Hepatocyte (in vitro differentiated cells): Measurements from ENCODE around the gene DOCK2. TPM values are rescaled to one million over a fixed set of nuclear protein-coding genes. Genes with fewer than 3 reads are reported as not detected.

Source experiments
- DNase-seq: peaks from one replicate; pipeline ENCODE4 v3.0.0-alpha.2; 2016; ENCODE audit warnings: low spot score
- H2AFZ ChIP-seq: fragments of 200-600 bp; sonication (generic); 2 replicates; pipeline ENCODE4 v1.6.0; 2016; ENCODE audit warnings: antibody characterized with exemption, mild to moderate bottlenecking
- H3K27ac ChIP-seq: fragments of 200-600 bp; sonication (generic); 2 replicates; pipeline ENCODE4 v1.5.1; 2016; ENCODE audit warnings: mild to moderate bottlenecking
- H3K27me3 ChIP-seq: fragments of 200-600 bp; sonication (generic); 2 replicates; pipeline ENCODE4 v1.6.1; 2016
- H3K36me3 ChIP-seq: fragments of 200-600 bp; sonication (generic); replicated peaks from 2 replicates; pipeline ENCODE4 v1.5.1; 2016; ENCODE audit warnings: low read depth; ENCODE audit not compliant: insufficient read depth
- H3K4me1 ChIP-seq: fragments of 200-600 bp; sonication (generic); 2 replicates; pipeline ENCODE4 v1.5.1; 2016; ENCODE audit warnings: mild to moderate bottlenecking, moderate library complexity; ENCODE audit not compliant: insufficient read depth
- H3K4me2 ChIP-seq: fragments of 200-600 bp; sonication (generic); 2 replicates; pipeline ENCODE4 v1.6.0; 2016
- H3K4me3 ChIP-seq: fragments of 200-600 bp; sonication (generic); 2 replicates; pipeline ENCODE4 v1.5.1; 2016; ENCODE audit warnings: mild to moderate bottlenecking
- H3K79me2 ChIP-seq: fragments of 200-600 bp; sonication (generic); 2 replicates; pipeline ENCODE4 v1.6.0; 2017; ENCODE audit warnings: mild to moderate bottlenecking
- H3K9me2 ChIP-seq: fragments of 200-600 bp; sonication (generic); replicated peaks from 2 replicates; pipeline ENCODE4 v1.6.0; 2017; ENCODE audit warnings: mild to moderate bottlenecking; ENCODE audit not compliant: insufficient read depth
- H3K9me3 ChIP-seq: fragments of 200-600 bp; sonication (generic); 2 replicates; pipeline ENCODE4 v1.5.1; 2016; ENCODE audit warnings: low read depth, mild to moderate bottlenecking
- H4K20me1 ChIP-seq: fragments of 200-600 bp; sonication (generic); 2 replicates; pipeline ENCODE4 v1.6.0; 2016; ENCODE audit warnings: mild to moderate bottlenecking; ENCODE audit not compliant: insufficient read depth, poor library complexity, severe bottlenecking
- EZH2 ChIP-seq: fragments of 200-600 bp; sonication (generic); IDR thresholded peaks from 2 replicates; pipeline ENCODE4 v1.6.1; 2016; ENCODE audit warnings: antibody characterized with exemption, mild to moderate bottlenecking, borderline replicate concordance
- EZH2phosphoT487 ChIP-seq: fragments of 200-600 bp; sonication (generic); IDR thresholded peaks from one replicate; pipeline ENCODE4 v1.6.1; 2018; ENCODE audit warnings: antibody characterized with exemption, mild to moderate bottlenecking, low read depth, moderate library complexity; ENCODE audit not compliant: unreplicated experiment, severe bottlenecking
- WGBS: methylation state at CpG from one replicate; pipeline ENCODE4 v1.1.6; 2016; ENCODE audit warnings: low lambda C conversion rate; ENCODE audit errors: missing lambda C conversion rate; 5-methylcytosine and 5-hydroxymethylcytosine counted together
- polyA plus RNA-seq: library from polyadenylated mRNA; unstranded; fragments of >200 nt; fragmentation: Nextera tagmentation; extraction: Ambion mirVana; gene quantifications from 2 replicates; pipeline ENCODE4 v1.2.1, GENCODE V29; 2016
- total RNA-seq: library from RNA; depleted of rRNA; stranded (reverse); fragments of >200 nt; gene quantifications from 2 replicates; pipeline ENCODE4 v1.2.3, GENCODE V29; 2014
- TF ChIP-seq, protein P1 (sequence below): fragments of 200-600 bp; sonication (generic); IDR thresholded peaks from 2 replicates; pipeline ENCODE4 v1.5.1; 2016; ENCODE audit warnings: antibody characterized with exemption, mild to moderate bottlenecking; ENCODE audit not compliant: poor library complexity

Gene DOCK2
- total and polyA plus RNA-seq, 2 experiments from 2014 or later, result 0.60 TPM; not detected in 1

DNA sequence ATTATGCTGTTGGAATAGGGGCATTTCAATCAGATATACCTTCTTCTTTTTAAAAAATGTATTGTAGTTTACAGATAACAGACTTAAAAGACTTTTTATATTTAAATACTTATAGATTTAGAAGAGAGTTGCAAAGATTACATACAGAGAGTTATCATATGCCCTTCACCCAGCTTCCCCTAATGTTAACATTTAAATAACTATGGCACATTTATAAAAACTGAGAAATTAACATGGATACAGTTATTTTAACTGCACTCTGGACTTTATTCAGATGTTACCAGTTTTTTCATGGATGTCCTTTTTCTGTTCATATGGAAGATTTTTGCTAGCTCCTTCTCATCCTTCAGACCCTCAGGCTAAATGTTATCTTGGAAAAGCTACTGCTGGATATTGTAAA, 123.2 kb downstream of the DOCK2 start:
- H3K79me2 ChIP-seq, result no peaks in the 10 kb centered on the region
- H3K27ac ChIP-seq, result no peak overlapping the region
- no peak overlapping the region for H2AFZ ChIP-seq
- no peaks in the 10 kb centered on the region for H3K27me3 ChIP-seq
- no peaks in the 10 kb centered on the region for H3K9me2 ChIP-seq
- no peak for DNase-seq
- H3K4me2 ChIP-seq, result no peak overlapping the region
- H3K36me3 ChIP-seq, result no peaks in the 10 kb centered on the region
- no peaks in the 10 kb centered on the region for H3K4me1 ChIP-seq
- no peaks in the 10 kb centered on the region for H4K20me1 ChIP-seq
- no peak overlapping the region for H3K4me3 ChIP-seq
- no peaks in the 10 kb centered on the region for H3K9me3 ChIP-seq
- TF ChIP-seq EZH2phosphoT487 (no peak), EZH2 (no peak)
- TF ChIP-seq, protein P1, sequence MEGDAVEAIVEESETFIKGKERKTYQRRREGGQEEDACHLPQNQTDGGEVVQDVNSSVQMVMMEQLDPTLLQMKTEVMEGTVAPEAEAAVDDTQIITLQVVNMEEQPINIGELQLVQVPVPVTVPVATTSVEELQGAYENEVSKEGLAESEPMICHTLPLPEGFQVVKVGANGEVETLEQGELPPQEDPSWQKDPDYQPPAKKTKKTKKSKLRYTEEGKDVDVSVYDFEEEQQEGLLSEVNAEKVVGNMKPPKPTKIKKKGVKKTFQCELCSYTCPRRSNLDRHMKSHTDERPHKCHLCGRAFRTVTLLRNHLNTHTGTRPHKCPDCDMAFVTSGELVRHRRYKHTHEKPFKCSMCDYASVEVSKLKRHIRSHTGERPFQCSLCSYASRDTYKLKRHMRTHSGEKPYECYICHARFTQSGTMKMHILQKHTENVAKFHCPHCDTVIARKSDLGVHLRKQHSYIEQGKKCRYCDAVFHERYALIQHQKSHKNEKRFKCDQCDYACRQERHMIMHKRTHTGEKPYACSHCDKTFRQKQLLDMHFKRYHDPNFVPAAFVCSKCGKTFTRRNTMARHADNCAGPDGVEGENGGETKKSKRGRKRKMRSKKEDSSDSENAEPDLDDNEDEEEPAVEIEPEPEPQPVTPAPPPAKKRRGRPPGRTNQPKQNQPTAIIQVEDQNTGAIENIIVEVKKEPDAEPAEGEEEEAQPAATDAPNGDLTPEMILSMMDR, result no peak

GRCh38 chr5:169762338-169763095, 125.4 kb downstream of the DOCK2 start:
- Histone ChIP-seq H3K27me3 (no peaks in the 10 kb centered on the region), H3K4me2 (no peak overlapping the region), H2AFZ (no peak overlapping the region), H3K79me2 (no peaks in the 10 kb centered on the region), H3K4me3 (no peak overlapping the region), H4K20me1 (no peaks in the 10 kb centered on the region), H3K4me1 (no peaks in the 10 kb centered on the region), H3K9me3 (no peaks in the 10 kb centered on the region), H3K27ac (no peak overlapping the region), H3K36me3 (no peaks in the 10 kb centered on the region), H3K9me2 (no peaks in the 10 kb centered on the region)
- DNase-seq, result no peak
- TF ChIP-seq EZH2phosphoT487 (no peak), EZH2 (no peak)
- TF ChIP-seq, protein P1, result no peak
- 98% methylated on average over 2 of the region's 2 CpGs for WGBS

GRCh38 chr5:169763376-169764017, 126.4 kb downstream of the DOCK2 start:
- no peak overlapping the region for H3K27ac ChIP-seq
- no peaks in the 10 kb centered on the region for H3K9me3 ChIP-seq
- H4K20me1 ChIP-seq, result no peaks in the 10 kb centered on the region
- no peak for DNase-seq
- H3K4me2 ChIP-seq, result no peak overlapping the region
- TF ChIP-seq EZH2, result no peak
- no peak for TF ChIP-seq EZH2phosphoT487
- TF ChIP-seq, protein P1, result no peak
- no peaks in the 10 kb centered on the region for H3K36me3 ChIP-seq
- no peaks in the 10 kb centered on the region for H3K9me2 ChIP-seq
- H3K79me2 ChIP-seq, result no peaks in the 10 kb centered on the region
- H3K4me3 ChIP-seq, result no peak overlapping the region
- WGBS, result 81% methylated on average over 8 of the region's 8 CpGs
- no peaks in the 10 kb centered on the region for H3K27me3 ChIP-seq
- no peak overlapping the region for H2AFZ ChIP-seq
- no peaks in the 10 kb centered on the region for H3K4me1 ChIP-seq
